ENCODE measurements around the gene COL4A5.
"Not testable (repeated sequence)": the region's sequence is repeated elsewhere in the genome, so short reads cannot be mapped to it uniquely, and the experiment has no call there.

Gene COL4A5

DNA sequence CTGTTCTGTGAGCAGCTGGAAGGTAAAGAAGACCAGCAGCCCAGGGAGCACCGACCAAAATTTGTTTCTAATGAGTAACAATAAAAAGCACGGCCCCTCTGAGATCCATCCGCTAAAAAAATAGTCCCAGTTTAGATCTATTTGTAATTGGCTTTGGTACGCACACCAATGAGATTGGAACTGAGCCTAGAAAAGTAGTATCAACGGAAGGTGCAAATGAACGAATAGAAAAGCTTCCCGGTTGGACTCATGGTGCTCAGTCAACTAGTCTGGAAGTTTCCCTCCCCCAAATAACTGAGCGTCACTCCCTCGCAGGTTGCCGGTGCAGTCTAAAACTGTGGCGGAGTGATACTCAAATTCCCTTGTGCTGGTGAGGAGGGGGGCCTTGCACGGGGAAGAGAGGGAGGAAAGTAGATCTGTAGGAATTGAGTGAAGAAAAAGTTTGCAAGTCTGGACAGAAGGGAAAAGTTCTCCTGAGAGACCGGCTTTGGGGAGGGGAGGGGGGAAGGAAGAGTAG lies at the start of gene COL4A5:
Gene COL4A5, plus strand, starts transcription at position 413 of the 517 bp plus-strand sequence. CDS start 288 bp downstream, outside the sequence.
- DNase-seq (ENCODE audit: low read depth), result peak; percentile 65

DNA sequence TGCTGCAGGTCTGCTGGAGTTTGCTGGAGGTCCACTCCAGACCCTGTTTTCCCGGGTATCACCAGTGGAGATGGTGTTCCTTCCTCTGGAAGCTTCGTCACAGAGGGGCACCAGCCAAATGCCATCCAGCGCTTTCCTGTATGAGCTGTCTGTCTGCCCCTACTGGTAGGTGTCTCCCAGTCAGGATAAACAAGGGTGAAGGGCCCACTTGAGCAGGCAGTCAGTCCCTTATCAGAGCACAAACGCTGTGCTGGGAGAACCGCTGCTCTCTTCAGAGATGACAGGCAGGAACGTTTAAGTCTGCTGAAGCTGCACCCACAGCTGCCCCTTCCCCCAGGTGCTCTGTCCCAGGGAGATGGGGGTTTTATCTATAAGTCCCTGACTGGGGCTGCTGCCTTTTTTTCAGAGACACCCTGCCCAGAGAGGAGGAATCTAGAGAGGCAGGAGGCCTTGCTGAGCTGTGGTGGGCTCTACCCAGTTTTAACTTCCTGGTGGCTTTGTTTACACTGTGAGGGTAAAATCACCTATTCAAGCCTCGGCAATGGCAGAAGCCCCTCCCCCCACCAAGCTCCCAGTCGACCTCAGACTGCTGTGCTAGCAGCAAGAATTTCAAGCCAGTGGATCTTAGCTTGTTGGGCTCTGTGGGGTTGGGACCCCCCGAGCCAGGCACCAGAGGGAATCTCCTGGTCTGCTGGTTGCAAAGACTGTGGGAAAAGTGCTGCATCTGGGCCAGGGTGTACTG lies 48.5 kb upstream of the COL4A5 start:
- DNase-seq (ENCODE audit: low read depth), result not testable (repeated sequence)

DNA sequence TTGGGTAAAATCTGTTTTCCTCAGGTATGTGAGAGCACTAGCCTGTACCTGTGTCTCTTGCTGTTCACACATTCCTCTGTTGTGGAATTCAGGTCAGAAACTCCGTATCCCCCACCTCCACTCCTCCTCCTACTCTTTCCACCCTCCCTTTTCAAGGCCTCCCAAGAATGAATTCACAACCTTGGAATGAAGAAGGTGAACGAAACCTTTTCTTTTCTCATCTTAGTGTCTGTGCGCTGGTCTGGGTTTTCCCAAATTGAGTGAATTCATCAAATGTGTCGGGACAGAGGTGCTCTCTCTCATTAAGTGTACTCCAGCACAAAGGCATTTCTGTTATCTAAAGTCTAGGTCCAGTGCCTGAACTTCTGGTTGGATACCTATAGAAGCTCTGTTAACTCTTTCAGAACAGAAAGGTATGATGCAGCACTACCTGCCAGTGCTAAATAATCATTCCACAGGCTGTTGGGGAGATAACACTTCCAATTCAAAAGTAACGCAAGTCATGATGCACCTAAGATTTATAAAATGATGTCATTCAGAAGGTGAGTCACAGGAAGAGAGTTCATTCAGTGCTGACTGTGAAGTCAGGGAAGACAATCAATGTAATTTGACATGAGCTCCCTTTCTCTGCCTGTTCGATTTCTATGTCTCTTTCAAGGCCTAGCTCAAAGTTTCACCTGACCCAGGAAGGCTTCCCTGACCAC lies 43.3 kb upstream of the COL4A5 start:
- DNase-seq (ENCODE audit: low read depth), result no peak

DNA sequence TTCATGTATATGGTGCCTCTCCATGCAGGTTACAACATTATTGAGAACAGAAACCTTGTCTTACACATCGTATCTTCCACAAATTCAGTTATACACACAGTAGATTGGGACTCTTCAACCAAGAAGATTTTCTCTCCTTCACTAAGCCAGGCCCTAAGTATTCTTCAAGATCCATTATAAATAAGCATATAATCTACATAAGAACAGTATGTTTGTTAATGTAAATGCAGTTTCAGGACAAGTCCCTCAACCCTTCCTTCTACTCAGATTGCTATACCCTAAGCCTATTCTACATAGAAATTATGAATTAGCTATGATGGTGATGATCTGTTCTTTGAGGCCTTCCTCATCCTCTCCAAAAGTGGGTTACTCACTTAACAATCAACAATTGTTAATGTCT lies 42.7 kb upstream of the COL4A5 start:
- no peak for DNase-seq (ENCODE audit: low read depth)

DNA sequence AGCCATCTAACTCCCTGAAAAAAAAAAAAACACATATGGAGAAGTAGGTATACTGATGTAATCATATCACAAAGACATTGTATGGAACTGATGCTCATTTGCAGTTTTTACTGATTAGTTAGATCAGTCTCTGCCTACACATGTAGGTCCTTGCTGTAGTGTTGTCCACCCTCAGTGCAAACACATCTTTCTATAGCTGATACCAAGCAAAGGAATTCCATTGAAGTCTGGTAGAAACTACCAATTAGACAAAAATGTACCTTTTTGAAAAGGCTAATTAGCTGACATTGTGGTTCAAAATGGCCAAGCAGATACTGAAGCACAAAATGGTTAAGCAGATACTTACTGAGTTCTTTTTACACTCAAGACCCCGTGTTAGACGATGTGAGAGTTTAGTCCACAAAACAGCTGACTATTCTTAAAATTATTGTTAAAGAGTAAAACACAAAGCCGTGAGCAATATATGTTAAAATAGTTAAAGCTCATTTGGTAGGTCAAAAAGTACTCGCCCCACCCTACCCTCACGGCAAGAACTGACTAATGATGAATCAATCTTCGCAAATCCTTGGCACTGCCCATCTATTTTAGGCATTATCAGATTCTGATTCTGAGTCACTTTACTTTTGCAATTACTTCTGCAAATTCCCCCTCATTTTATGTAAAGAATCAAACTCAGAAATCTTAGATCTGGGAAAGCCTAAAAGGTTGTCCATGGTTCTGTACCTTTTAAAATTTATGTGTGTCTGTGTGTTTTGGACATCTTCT lies 41.8 kb upstream of the COL4A5 start:
- peak; percentile 47 for DNase-seq (ENCODE audit: low read depth)

DNA sequence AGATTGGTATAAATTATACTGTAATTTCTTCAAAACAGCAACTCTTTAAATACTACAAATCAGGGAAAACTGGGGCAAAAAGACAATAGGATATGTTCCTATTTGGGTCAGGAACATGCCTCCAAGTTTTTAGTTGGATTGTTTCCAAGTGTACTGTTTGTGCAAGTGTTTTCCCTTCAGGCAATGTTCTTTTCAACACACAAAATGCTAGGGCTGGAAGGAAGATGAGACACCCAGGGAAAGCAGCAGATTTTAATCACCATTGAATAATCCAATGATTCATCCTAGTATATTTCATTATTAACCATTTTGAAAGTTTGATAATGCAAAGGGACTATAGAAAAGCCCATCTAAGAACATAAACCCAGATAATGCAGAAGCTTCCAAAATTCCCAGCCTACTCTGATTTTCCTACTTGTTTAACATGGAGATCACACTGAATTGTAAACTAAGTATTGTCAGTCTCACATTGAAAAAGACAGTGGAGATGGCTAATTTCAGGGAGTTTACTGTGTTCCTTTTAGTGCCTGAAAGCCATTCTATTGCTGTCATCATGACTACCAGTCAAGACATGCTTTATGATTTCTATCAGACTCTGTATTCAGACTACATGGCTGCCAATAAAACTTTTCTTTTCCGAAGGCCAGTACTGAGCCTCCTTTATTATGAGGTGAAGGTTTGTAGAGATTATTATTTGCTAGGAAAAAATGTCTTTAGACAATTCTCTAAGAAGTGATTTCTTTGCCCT lies 40.0 kb upstream of the COL4A5 start:
- DNase-seq (ENCODE audit: low read depth), result no peak

DNA sequence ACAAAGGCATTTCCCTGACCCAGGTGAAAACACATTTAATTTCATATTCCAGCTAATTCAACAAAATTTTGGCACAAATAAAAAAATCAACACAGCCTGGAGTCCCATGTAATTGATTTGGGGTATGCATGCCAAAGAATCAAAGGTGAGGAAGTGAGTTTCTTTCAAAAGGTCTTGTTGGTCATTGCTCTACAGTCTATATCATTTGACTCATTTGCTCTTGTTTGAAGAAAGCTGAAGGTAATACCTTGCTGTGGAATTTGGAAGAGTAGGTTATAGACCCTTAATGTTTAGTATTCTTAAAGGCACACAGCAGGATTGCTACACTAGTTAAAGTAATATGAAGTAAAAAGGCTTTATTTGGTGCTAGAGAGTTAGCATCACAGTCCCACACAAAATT lies 26.9 kb upstream of the COL4A5 start:
- no peak for DNase-seq (ENCODE audit: low read depth)

DNA sequence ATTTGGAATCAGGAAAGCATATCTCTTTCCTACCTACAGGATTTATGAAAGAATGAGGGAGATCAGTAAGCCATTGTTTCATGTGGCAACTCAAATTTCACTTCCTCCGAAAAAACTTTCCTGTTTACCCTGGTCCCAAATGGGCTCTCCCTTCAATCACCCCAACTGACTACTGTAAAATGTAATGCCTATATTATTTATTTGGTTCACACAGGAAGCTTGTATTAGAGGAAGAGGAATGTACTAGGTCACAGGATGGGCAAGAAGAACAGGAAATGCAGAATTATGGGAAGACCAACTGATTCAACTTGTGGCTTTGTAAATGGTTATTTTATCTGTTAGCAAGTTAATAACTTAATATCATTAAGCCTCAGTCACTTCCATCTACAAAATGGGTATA lies 24.5 kb upstream of the COL4A5 start:
- no peak for DNase-seq (ENCODE audit: low read depth)

DNA sequence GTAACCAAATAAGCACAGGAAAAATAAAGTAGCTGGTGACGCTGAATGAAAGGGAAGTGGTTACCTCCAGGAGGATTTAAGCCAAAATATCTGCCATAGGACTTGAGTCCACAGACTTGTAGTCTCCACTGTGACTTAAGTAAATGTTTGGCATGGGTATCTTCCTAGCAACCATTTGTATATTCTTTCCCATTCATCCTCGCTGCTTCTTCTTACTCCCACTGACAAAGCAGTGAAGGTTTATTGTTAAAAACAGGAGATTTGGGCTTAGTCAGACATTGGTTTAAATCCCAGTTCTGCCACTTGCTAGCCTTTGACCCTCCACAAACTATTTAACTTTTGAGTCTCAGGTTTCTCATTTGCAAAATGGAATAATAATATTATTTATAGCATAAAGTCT lies 23.7 kb upstream of the COL4A5 start:
- no peak for DNase-seq (ENCODE audit: low read depth)

DNA sequence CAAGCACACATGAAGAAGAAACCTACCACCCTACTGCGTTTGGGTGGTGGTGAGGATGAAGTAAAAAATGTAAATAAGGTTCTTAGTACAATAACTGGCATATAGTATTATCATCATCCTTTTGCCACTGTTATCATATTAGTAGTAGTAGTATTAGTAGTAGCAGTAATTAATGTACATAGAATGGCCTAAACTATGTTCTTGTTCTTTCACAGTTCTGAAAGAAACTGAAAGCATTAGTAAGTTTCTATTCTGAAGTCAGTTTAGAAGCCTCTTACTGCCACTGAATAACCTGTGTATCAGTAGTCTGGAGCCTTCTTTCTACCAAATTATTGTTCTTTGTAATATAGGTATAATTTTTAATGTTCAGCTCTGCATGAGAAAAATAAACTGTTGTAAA lies 22.4 kb upstream of the COL4A5 start:
- DNase-seq (ENCODE audit: low read depth), result no peak

DNA sequence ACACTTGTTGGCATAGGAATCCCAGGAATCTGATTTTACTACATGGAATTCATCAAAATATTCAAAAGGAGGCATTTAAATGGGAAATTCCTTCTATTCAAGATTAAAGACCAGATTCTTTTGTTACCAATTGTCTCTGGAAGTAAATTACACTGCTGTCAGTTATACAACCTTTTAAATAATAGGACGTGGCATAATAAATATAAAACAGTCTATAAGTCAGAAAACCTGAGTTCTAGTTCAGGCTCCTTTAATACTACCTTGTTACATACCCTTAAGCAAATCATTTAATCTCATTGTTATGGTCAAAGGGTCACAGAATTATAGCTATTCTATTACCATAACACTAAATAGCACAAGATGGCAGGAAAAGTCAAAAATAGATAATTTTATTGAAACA lies 20.2 kb upstream of the COL4A5 start:
- DNase-seq (ENCODE audit: low read depth), result no peak

DNA sequence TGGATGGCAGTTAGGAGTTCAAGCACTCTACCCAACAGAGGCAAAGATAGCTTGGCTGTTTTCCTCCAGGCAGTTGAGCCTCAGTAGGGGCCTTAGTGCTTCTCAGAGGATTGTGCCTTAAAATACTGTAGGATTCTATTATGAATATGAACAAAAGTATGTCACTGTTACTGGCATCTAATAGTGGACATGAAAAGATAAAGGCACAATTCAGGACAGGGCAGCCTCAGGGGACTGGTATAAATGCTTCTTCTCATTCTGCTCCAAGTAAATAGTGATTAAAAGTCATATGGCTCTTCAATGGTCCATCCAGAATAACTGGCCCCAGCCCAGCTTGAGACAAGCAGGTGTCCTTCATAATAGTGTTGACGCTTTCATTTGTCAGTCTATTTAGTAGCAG lies 19.2 kb upstream of the COL4A5 start:
- DNase-seq (ENCODE audit: low read depth), result no peak

DNA sequence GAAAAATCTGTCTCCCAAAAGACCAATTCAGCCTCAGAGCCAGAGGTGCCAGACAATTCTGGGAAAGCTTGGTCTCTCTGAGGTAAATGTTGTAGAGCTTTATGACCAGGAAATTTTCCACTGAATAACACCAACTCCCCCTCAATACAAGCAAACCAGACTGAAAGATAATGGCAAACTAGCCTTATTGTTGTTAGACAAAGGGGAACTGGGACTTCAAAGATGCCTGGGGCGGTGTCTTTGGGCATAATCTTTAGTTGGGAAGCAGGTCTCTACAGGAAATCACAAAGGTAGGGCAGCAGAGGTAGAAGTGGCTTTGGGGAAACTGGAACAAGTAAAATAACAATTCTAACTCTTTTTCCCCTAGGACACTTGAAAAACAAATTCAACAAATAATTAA lies 13.4 kb upstream of the COL4A5 start:
- DNase-seq (ENCODE audit: low read depth), result no peak

DNA sequence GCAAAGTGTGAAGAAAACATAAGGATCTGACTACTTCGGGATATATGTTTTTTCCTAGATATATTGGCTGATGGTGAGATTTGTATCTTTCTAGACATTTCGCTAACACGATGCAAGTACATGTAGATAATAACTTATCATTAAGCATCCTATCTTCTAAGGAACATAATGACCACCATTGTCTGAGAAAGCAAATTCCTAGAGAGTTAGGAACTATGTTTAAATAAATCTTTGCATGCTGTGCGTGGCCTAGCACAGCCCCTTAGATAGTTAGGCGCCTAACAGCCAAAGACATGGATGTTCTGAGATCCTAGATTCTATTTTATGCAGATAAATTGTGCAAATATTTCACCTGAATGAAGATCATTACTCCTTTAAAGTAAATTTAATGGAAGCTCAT lies 4.4 kb upstream of the COL4A5 start:
- DNase-seq (ENCODE audit: low read depth), result no peak

DNA sequence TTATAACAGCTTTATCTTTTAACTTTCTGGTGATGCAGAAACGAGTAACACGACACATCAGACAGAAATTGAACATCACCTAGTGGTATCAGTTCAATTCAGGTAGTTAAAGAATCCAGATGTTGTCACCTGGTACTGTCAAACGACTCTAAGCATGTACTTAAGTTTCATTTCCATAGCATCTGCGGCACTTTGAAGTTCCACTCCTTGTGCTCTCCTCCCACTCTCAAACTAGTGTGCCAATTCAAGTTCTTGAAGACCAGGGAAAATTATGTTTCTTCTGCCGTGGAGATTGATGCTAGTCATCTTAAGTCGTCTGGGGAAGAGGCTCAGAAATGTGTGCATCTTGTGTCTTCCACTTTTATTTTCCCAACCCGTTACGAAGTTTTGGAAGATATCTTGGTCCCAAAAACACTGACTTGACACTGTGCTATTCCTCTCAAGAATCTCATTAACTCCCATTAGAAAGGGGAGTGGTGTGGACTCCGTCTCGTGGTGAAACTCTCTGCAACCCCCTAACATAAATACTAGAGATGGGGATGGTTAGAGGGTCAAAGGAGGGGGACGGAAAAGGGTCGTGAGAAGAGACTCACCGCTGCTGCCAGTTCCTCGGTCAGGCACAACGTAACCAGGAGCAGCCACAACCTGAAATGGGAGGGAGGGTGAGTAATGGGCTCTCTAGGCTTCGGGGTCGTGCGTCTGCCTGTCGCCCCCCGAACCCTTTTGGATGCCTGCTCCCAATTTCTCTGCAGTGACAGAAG lies 2.1 kb upstream of the COL4A5 start:
- no peak for DNase-seq (ENCODE audit: low read depth)

DNA sequence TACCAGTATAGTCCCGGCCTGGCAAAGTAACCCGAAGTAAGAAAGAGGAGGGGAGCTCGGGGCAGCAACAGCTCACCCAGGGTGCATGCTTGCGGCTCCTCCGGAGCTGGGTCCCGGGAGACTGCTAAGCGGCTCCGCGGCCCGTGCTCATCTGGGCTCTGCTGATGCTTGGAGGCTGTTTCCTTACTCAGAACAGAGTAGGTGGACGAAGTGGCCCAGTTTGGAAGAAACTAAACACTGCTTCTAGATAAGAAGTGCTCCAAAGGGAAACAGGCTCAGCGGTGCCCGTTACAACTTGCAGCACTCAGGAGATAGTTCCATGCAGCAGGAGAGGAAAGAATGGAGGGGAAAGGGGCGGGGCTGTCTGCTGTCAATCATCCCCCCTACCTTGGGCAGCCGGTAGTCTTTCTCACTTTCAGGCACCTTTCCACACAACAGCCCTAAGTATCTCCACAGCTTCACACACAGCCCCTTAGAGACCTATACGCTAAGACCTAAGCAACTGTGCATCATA lies 1.5 kb upstream of the COL4A5 start, which contains the start of gene COL4A6:
Gene COL4A6, minus strand, starts transcription at position 313 of the 514 bp plus-strand sequence. Its CDS starts 226 bp downstream, at position 87.
- DNase-seq (ENCODE audit: low read depth), result no peak

DNA sequence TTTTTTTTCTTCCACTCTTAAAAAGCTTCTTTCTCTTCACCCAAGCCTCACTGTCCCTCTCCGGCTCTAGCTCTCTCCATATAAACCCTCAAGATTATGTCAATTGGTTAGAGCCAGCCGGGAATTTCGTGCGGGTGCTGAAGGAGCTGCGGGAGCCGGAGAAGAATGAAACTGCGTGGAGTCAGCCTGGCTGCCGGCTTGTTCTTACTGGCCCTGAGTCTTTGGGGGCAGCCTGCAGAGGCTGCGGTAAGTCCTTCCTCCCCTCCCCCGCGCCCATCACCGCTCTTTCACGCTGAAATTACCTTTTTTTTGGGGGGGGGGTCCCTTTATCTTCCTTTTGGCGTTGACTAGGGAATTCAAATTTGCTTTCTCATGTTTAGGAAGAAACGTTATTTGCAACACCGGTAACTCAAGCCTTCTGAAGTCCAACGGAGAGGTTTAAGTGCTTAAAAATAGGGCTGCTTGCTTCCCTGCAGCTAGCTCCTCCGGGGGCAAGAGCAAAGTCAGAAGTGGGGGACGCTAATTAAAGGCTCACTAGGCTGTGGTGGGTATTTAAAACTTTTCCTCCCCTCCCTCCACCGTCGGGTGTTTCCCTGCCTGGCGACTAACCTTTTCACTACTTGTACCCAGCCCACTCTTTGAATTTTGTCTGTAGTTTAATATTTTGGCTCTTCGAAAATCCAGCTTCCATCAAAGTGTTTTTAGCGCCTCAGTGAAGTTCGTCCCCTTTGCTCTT lies 491 bp downstream of the COL4A5 start:
- DNase-seq (ENCODE audit: low read depth), result no peak

DNA sequence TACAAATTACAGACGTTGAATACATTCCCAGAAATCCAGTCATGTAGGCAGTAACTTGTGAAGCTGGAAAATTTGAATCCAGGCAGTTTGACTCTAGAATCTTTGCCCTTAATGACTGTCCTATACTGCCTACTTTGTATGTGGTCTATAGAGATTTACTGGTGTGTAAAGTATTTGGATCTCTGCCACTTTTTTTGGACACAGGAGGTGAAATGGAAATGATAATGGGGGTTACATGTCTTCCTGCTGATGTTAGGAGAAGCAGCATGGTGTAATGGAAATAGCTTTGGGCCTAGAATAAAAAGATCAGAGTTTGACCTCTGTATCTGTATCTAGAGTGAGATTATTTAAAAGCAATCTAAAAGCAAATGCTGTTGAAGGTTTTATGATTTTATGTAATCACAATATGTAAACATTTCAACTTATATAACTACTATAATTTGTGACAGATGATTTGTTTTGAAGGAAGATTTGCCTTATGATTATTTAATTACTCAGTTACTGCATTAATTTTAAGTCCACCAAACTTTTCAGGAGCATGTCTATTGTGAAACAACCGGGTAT lies 3.3 kb downstream of the COL4A5 start:
- DNase-seq (ENCODE audit: low read depth), result no peak

DNA sequence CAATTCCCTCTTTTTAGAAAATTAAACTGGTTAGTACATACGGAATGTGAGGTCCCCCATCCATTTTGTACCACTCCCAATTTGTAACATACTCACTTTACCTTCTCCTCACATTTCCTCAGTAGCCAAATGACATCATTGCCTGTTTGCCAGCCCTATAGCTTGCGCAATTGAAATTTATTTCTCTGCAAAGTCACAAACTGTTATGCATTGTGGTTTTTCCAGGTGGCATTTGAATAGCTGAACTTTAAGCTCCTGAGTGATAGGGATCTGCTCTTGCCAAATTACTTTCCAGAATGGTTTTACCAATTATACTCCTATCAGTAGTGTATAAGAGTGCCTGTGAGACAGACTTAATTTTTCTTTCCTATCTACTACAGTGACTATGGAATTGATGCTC lies 7.7 kb downstream of the COL4A5 start:
- no peak for DNase-seq (ENCODE audit: low read depth)

DNA sequence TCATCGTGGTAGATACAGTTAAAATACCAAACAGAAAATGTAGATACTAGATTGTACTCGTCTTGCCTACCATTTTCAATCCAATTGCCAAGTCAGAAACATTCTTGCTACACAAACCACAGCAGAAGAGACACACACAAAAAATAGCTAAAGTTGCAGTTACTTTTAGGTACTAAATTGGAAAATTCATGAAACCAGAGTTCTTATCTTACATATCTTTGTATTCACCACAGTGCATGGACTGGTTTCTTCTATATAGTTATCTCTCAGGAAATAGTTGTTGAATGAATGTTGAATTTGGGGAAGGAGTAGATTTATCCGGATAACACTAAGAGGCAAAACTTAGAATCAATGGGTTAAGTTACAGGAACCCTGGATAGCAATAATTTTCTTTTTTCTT lies 14.2 kb downstream of the COL4A5 start:
- DNase-seq (ENCODE audit: low read depth), result no peak

Data from HS-5 (cell line).